Hematopoietic multipotent progenitor cell (in vitro differentiated cells): ENCODE data around the gene SORL1. TPM values are rescaled to one million over a fixed set of nuclear protein-coding genes. Genes with fewer than 3 reads are reported as not detected.

Source experiments
- DNase-seq, 3 donors: peaks; one replicate each; pipeline ENCODE4 v3.0.0-alpha.2; 2011 to 2015; ENCODE audit warnings: low read depth in 2 of 3, low spot score in 2 of 3
- total RNA-seq: library from RNA; depleted of rRNA; stranded (reverse); fragments of >200 nt; gene quantifications from one replicate; pipeline ENCODE4 v1.2.3, GENCODE V29; 2012

SORL1 gene
- total RNA-seq, 1 donor = 260 TPM

GRCh38 chr11:121472312-121472711 lies 20.2 kb downstream of the SORL1 start:
- DNase-seq = no peak

GRCh38 chr11:121473064-121473777 lies 21.1 kb downstream of the SORL1 start:
- no peak for DNase-seq

- DNase-seq = no peak
These were observed 22.6 kb downstream of the SORL1 start for GRCh38 chr11:121474680-121475079.

DNA sequence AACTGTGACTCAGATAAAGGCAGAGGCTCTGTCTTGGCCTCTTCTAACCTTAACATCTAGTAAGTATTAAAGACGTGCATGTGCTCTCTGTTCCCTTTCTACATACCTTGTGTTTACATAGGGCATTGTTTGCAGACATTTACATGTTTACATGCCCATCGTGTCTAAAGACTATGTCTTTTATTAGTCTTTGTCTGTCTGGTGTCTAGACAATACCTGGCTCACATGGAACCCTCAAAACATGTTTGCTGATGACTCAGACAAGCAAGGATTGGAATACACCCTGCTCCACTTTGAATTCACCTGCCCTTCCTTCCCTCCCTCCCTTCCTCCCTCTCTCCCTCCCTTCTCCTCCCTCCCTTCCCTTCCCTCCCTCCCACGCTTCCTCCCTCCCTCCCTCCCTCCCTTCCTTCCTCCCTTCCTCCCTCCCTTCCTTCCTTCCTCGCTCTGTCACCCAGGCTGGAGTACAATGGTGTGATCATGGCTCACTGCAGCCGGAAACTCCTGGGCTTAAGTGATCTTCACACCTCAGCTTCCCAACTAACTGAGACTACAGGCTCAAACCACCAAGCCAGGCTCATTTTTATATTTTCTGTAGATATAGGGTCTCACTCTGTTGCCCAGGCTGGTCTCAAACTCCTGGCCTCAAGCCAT lies 24.4 kb downstream of the SORL1 start:
- no peak for DNase-seq

DNA sequence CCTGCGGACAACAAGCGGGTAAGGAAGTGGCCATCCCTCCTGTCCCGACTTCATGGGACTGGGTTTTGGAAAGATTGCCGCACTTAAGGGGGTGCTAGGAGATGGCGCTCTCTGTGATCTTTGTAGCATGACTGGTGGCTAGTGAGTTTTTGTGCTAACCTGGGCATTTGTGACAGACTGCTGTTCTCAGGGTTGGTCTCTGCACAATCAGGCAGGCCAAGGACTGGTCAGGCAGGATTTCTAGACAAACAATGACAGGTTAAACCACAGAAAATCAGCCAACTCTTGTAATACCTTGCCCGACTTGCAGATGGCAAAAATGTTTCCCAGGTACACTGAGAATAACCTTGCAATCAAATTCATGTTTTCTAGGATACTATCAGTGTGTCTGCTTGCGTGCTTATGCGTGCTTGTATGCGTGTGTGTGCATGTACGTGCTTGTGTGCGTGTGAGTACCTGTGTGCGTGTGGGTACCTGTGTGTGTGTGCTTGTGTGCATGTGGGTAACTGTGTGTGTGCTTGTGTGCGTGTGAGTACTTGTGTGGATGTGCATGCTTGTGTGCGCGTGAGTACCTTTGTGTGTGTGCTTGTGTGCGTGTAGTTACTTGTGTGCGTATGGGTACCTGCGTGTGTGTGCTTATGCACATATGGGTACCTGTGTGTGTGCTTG lies 26.2 kb downstream of the SORL1 start:
- no peak for DNase-seq

- DNase-seq = no peak
These were observed 27.0 kb downstream of the SORL1 start for GRCh38 chr11:121478895-121479697.

GRCh38 chr11:121479698-121480238 lies 27.7 kb downstream of the SORL1 start:
- DNase-seq = no peak

GRCh38 chr11:121481484-121482230 lies 29.5 kb downstream of the SORL1 start:
- peak in 2 of 3 donors; percentile 66 to 87 for DNase-seq

DNA sequence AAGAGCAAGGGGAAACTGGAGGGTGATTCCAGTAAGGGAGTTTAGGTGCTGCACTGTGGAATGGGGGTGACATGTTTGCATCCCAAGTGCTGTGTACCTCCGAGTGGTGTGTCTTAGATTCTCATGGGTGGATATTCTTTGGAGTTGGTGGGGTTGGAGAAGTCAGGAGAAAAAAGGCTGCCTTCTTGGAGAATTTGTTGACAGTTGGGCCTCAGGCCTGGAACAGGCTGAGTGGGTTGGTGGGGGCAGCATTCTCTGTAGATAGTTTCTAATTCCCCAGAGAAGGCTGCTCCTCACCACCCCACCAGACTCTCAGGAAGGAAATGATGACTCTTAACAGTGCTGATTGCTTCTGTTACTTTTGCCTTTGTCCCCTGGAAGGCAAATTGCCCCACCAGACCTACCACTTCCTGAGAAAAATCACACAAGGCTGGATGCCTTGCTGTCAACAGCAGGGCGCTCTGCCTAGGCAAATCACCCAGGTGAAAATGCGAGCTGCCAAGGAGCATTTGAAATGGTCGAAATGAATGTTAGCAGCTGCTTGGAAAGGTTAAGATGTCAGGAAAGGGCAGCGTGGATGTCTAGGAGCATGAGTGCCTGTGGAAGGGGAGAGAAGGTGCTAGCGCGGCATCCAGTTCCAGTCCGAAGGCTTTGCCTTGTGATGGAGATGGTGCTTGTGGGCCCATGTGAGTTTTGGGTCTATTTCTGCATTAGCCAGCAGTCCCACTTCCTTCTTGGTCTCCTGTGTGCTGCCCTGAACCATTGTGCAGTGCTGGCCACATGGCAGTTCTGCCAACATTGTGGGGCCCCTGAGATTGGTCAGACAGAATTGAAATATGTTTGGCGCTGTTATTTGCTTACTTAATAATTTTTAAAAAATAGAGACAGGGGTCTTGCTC lies 30.4 kb downstream of the SORL1 start:
- peak in 2 of 3 donors; percentile 80 to 87 for DNase-seq

DNA sequence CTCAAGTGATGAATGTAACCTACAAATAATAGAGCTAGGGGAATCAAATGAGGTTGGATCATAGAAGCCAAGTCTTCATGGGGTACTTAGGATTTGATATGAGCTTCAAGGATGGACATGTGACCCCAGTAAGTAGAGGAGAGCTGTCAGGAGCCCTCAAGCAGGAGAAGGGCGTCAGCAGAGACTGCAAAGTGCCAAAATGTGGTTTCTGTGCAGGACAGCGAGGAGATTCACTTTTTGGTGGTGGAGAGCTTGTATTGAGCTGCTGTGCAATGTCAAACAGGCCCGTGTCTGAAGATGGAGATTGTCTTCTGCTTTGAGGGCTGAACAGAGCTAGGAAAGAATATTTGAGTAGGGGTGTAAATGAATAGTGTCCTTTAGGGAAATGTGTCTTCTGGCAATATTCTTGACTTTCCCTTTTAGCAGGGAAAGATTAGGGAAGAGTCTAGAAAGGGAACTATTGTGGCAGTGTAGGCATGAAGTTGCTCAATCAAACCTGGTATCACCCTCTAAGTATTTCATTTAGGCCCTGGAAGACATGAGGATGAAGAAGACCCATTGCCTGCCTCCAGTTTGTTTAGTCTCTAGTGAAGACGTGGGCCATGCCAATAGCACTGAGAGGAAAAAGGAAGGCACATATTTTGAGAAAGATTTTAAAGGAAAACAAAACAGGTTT lies 31.8 kb downstream of the SORL1 start:
- DNase-seq = no peak

DNA sequence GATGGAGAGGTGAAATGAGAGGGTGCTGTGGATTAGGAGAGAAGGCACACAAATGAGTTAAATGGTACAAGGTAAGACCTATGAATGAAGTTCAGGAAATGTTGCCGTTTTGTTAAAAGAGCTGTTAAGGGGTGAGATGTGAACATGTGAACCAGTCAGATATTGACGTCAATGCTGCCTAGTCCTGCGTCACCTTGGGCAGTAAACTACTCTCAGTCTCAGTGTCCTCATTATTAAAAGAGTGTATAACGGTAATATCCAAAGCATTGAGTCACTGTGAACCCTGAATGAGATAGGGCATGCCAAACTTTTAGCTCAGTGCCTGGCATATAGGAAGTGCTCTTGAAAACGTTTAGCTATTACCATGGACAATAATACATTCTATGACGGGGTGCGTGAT lies 33.1 kb downstream of the SORL1 start:
- no peak for DNase-seq

DNA sequence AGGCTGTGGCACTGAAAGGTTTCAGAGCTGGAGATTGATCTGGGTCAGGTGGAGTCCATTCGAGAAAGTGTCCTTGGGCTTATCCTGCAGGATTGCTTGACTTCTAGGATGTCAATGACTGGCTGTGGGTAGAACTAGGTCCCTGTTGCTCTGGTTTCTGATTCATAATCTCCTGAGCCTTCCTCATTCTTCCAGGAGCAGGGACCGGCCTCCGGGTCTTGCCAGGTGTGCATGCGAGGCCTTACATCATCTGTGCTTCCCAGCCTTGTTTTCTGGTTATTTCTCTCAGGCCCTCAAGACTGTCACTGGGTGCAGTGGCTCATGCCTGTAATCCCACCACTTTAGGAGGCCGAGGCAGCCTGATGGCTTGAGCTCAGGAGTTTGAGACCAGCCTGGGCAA lies 33.9 kb downstream of the SORL1 start:
- no peak for DNase-seq

GRCh38 chr11:121487191-121487590 lies 35.1 kb downstream of the SORL1 start:
- DNase-seq = no peak

GRCh38 chr11:121488170-121488569 lies 36.1 kb downstream of the SORL1 start:
- DNase-seq = no peak

DNA sequence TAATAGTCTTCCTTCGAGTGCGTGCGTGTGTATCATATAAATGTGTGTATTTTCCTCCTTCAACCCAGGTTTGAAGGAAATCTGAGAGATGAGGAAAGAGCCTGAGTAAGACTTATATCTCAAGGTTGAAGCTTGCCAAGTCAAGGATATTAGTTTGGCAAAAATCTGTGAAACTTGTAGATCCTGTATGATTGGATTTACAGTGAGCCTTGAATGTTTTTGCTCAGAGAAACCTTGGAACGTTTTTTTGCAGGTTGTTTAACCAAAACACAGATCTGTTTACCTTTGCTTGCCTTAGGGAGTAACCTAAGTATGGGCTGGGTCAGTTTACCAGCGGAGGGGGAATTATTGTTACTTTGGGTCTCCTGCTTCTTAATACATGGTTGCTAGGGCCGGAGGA lies 36.5 kb downstream of the SORL1 start:
- DNase-seq = no peak

- DNase-seq = no peak
These were observed 37.7 kb downstream of the SORL1 start for GRCh38 chr11:121489823-121490222.

GRCh38 chr11:121494355-121495099 lies 42.4 kb downstream of the SORL1 start:
- DNase-seq = peak in 1 of 3 donors; percentile 26
